Activated CD4-positive, alpha-beta T cell treated with anti-CD3 and anti-CD28 coated beads for 36 hours (primary cell): ENCODE data around the gene DIRAS3. TPM values are rescaled to one million over a fixed set of nuclear protein-coding genes. Genes with fewer than 3 reads are reported as not detected.
"Not testable (repeated sequence)": the region's sequence is repeated elsewhere in the genome, so short reads cannot be mapped to it uniquely, and the experiment has no call there.

ENCODE experiments used
- ATAC-seq: fragments of 200-7000 bp; cut with Tn5 transposase; one replicate; pipeline ENCODE4 v1.10.0; 2021; ENCODE audit warnings: mild to moderate bottlenecking, moderate library complexity
- CTCF ChIA-PET: fragments of 350-600 bp; sonication (Branson Sonifier 250); formaldehyde crosslinking; loops from one replicate; lab custom pipeline; 2021; ENCODE audit warnings: antibody characterized with exemption; lab: Charles Lee
- POLR2A ChIA-PET: fragments of 350-600 bp; sonication (Branson Sonifier 250); formaldehyde crosslinking; loops from one replicate; lab custom pipeline; 2021; ENCODE audit warnings: antibody characterized with exemption, inconsistent platforms; lab: Charles Lee
- DNase-seq: peaks from one replicate; pipeline ENCODE4 v3.0.0-alpha.2; 2020
- H3K27ac Mint-ChIP-seq: one replicate; pipeline ENCODE4 v1.8.0; 2021; ENCODE audit warnings: mixed read lengths
- H3K27me3 Mint-ChIP-seq: one replicate; pipeline ENCODE4 v1.8.0; 2021; ENCODE audit warnings: mixed read lengths
- H3K36me3 Mint-ChIP-seq: one replicate; pipeline ENCODE4 v1.8.0; 2021; ENCODE audit warnings: low read depth, mixed read lengths
- H3K4me1 Mint-ChIP-seq: one replicate; pipeline ENCODE4 v1.8.0; 2021; ENCODE audit warnings: mixed read lengths
- H3K4me3 Mint-ChIP-seq: one replicate; pipeline ENCODE4 v1.8.0; 2021; ENCODE audit warnings: mild to moderate bottlenecking, moderate library complexity, mixed read lengths
- H3K9me3 Mint-ChIP-seq: one replicate; pipeline ENCODE4 v1.8.0; 2021; ENCODE audit warnings: low read depth, mixed read lengths
- intact Hi-C, 2 experiments: fragments of 100-400 bp; cut with DNase I in 1 of 2; cut with micrococcal nuclease in 1 of 2; formaldehyde crosslinking; loops; one replicate each; pipeline versions ENCODE4 v1.14.2 to v1.15.1; 2022 to 2024; cut with DNase I, micrococcal nuclease
- total RNA-seq, 2 experiments: library from RNA; stranded (reverse); gene quantifications; one replicate each; pipeline ENCODE4 v1.2.3, GENCODE V29; 2021

Gene DIRAS3
- total RNA-seq, 2 experiments from 2014 or later = 0.16 TPM; not detected in 1

DNA sequence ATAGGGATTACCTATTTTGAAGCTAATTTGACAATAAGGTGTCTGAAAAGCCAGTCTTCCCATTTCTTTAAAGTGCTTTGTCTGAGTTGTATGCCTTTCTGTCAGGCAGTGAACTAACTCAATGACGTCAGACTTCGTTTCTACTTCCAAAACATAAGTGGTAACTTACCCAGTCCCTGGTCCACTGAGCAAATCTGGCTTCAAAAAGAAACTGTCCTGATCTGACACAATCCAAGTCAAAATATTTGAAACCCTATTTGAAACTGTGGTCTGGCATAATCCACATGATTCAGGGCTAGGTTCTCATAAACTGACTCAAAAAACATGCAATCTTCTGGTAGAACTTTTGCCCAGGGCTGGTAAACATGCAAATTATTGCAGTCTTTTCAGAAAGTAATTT is 34.0 kb downstream of the DIRAS3 start:
- no peaks in the 10 kb centered on the region for H3K9me3 Mint-ChIP-seq
- no peaks in the 10 kb centered on the region for H3K36me3 Mint-ChIP-seq
- no peak for ATAC-seq
- no peak for DNase-seq
- no peak overlapping the region for H3K4me3 Mint-ChIP-seq
- CTCF ChIA-PET = no interaction called here
- intact Hi-C loops = loop anchor here in 1 of 2 experiments (10.0 kb wide), 1 partner anchor 162 kb away; no protein-coding TSS in a partner anchor
- H3K27me3 Mint-ChIP-seq = peaks cover 3% of the 10 kb centered on the region
- H3K27ac Mint-ChIP-seq = no peak overlapping the region
- no peaks in the 10 kb centered on the region for H3K4me1 Mint-ChIP-seq
- POLR2A ChIA-PET = no interaction called here

DNA sequence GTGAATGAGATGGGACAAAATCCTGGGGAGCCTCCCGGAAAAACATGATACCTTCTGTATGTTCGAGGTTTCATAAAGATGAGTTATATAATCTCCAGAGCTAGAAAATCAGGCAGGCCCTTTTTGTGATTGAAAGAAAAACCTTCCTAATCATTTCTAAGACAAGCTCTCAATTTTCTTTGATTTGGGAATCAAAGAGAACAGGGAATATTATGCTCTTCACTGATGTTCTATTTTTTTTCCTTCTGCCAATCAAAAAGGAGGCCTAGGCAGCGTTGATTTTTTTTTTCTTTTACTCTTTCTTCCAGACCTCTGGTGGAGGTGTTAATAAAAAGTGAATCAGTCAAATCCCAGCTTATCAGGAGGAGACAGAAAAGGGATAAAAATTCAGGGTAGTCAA is 34.5 kb downstream of the DIRAS3 start:
- CTCF ChIA-PET = no interaction called here
- ATAC-seq (no peak), DNase-seq (no peak)
- H3K9me3 Mint-ChIP-seq = no peaks in the 10 kb centered on the region
- POLR2A ChIA-PET = interaction anchor here (0.7 kb wide), 1 partner anchor 151 kb away, joined by 4 read pairs; no protein-coding TSS in a partner anchor
- no peak overlapping the region for H3K4me3 Mint-ChIP-seq
- no peaks in the 10 kb centered on the region for H3K4me1 Mint-ChIP-seq
- intact Hi-C loops = loop anchor here in 1 of 2 experiments (10.0 kb wide), 1 partner anchor 161 kb away; no protein-coding TSS in a partner anchor
- no peak overlapping the region for H3K27ac Mint-ChIP-seq
- no peaks in the 10 kb centered on the region for H3K36me3 Mint-ChIP-seq
- peaks cover 3% of the 10 kb centered on the region for H3K27me3 Mint-ChIP-seq

DNA sequence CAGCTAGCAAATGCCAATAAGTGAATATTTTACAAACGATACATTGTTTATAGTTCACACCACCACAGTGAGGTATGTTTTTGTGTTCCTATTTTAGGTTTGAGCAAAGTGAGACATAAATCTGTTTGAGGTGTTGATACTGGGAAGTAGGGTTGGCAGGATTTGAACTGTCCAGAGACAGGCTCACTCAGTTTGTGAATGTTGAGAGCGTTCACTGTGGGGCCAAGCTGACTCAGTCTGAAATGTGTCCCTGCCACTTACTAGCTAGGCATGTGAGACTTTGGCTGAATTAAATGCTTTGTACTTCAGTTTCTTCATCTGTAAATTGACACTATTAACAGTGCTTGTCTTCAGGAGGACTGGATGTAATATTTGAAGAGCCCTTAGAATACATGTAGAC is 35.1 kb downstream of the DIRAS3 start:
- H3K27ac Mint-ChIP-seq = no peak overlapping the region
- CTCF ChIA-PET = no interaction called here
- peaks cover 3% of the 10 kb centered on the region for H3K27me3 Mint-ChIP-seq
- intact Hi-C loops = loop anchor here in 1 of 2 experiments (10.0 kb wide), 1 partner anchor 161 kb away; no protein-coding TSS in a partner anchor
- no peak for DNase-seq
- no peak overlapping the region for H3K4me3 Mint-ChIP-seq
- POLR2A ChIA-PET = interaction anchor here (0.7 kb wide), 1 partner anchor 151 kb away, joined by 4 read pairs; no protein-coding TSS in a partner anchor
- no peaks in the 10 kb centered on the region for H3K9me3 Mint-ChIP-seq
- no peaks in the 10 kb centered on the region for H3K36me3 Mint-ChIP-seq
- H3K4me1 Mint-ChIP-seq = no peaks in the 10 kb centered on the region
- no peak for ATAC-seq

DNA sequence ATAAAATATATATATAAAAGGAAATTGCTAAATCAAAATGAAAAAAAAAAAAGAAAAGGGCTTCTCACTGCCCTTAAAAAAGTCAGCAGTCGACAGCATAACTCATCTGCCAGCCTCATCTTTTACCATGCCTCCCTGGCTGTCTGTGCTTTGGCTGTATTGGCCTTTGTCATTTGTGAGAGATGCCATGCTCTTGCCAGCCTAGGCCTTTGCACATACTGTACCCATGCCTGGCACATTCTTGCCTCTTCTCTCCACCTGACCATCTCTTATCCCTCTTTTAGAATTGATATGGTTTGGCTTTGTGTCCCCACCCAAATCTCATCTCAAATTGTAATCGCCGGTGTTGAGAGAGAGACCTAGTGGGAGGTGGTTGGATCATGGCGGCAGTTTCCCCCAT is 37.1 kb downstream of the DIRAS3 start:
- Mint-ChIP-seq H3K27ac (no peak overlapping the region), H3K4me3 (no peak overlapping the region), H3K27me3 (peaks cover 3% of the 10 kb centered on the region), H3K4me1 (no peaks in the 10 kb centered on the region), H3K36me3 (no peaks in the 10 kb centered on the region), H3K9me3 (no peaks in the 10 kb centered on the region)
- ChIA-PET POLR2A (no interaction called here), CTCF (no interaction called here)
- ATAC-seq (no peak), DNase-seq (no peak)
- intact Hi-C loops = loop anchor here in 1 of 2 experiments (10.0 kb wide), 1 partner anchor 159 kb away; no protein-coding TSS in a partner anchor

- ATAC-seq (no peak), DNase-seq (no peak)
- ChIA-PET CTCF (no interaction called here), POLR2A (no interaction called here)
- Mint-ChIP-seq H3K27me3 (peaks cover 3% of the 10 kb centered on the region), H3K9me3 (no peaks in the 10 kb centered on the region), H3K4me1 (no peaks in the 10 kb centered on the region), H3K27ac (no peak overlapping the region), H3K4me3 (no peak overlapping the region), H3K36me3 (no peaks in the 10 kb centered on the region)
- intact Hi-C loops = loop anchor here in 1 of 2 experiments (10.0 kb wide), 1 partner anchor 157 kb away; no protein-coding TSS in a partner anchor
Measured at GRCh38 chr1:68011657-68012375, 38.6 kb downstream of the DIRAS3 start.

DNA sequence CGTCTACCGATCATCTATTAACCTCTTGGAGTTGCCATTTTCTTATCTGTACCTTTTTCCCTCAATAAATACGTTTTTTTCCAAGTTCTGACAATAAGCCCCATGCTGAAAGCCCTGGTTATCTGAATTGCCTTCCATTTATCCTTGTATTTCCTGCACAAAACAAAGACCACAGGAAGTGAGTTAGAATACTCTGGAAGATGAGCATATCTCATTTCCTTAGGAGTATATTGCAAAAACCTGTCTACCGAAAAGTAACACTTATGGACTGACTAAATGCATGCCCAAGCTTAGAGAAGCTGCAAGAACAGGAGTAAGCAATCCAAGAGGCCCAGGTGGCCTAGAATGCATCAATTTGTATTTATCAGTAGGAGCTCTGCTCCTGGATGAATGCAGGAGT is 39.9 kb downstream of the DIRAS3 start:
- CTCF ChIA-PET = interaction anchor here (1.0 kb wide), 1 partner anchor 245 kb away, joined by 3 read pairs; no protein-coding TSS in a partner anchor
- no peaks in the 10 kb centered on the region for H3K36me3 Mint-ChIP-seq

GRCh38 chr1:68010090-68010489 is 40.3 kb downstream of the DIRAS3 start:
- CTCF ChIA-PET = interaction anchor here (1.0 kb wide), 1 partner anchor 244 kb away, joined by 3 read pairs; no protein-coding TSS in a partner anchor
- POLR2A ChIA-PET = no interaction called here
- intact Hi-C loops = loop anchor here (1.0 to 10.0 kb wide), 2 partner anchors 155 to 160 kb away; no protein-coding TSS in a partner anchor

More for the DNA sequence above, 39.9 kb downstream of the DIRAS3 start:
- no peak overlapping the region for H3K4me3 Mint-ChIP-seq
- H3K4me1 Mint-ChIP-seq = no peaks in the 10 kb centered on the region
- ATAC-seq = no peak
- peaks cover 3% of the 10 kb centered on the region for H3K27me3 Mint-ChIP-seq
- DNase-seq = no peak
- POLR2A ChIA-PET = no interaction called here
- H3K27ac Mint-ChIP-seq = no peak overlapping the region
- H3K9me3 Mint-ChIP-seq = peaks cover 3% of the 10 kb centered on the region
- intact Hi-C loops = loop anchor here (1.0 to 10.0 kb wide), 2 partner anchors 156 to 160 kb away; no protein-coding TSS in a partner anchor

GRCh38 chr1:68003626-68004025 is 46.8 kb downstream of the DIRAS3 start:
- H3K4me1 Mint-ChIP-seq, DNase-seq, intact Hi-C loops: not testable (repeated sequence)

More at GRCh38 chr1:68010090-68010489, 40.3 kb downstream of the DIRAS3 start:
- Mint-ChIP-seq H3K36me3 (no peaks in the 10 kb centered on the region), H3K9me3 (peaks cover 3% of the 10 kb centered on the region), H3K27ac (no peak overlapping the region), H3K4me1 (no peaks in the 10 kb centered on the region), H3K27me3 (peaks cover 3% of the 10 kb centered on the region), H3K4me3 (no peak overlapping the region)
- no peak for DNase-seq
- ATAC-seq = no peak

DNA sequence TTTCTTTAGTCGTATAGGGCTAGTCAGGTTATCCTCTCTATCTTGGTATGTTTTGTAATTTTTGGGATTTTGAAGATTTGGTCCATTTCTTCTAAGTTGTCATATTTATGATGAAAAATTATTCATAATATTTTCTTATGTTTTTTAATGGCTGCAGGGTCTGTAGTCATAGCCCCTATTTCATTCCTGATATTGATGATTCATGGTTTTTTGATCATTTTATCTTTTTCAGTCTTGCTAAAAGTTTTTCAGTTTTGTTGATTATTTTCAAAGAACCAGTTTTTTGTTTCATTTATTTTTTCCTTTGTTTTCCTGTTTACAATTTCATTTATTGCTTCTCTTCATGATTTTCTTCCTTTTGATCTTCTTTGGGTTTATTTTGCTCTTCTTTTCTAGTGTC is 50.2 kb downstream of the DIRAS3 start:
- no peak overlapping the region for H3K4me3 Mint-ChIP-seq
- DNase-seq (no peak), ATAC-seq (no peak)
- POLR2A ChIA-PET = no interaction called here
- H3K4me1 Mint-ChIP-seq = no peaks in the 10 kb centered on the region
- H3K36me3 Mint-ChIP-seq = no peaks in the 10 kb centered on the region
- no peak overlapping the region for H3K27ac Mint-ChIP-seq
- CTCF ChIA-PET = no interaction called here
- H3K27me3 Mint-ChIP-seq = no peaks in the 10 kb centered on the region
- peaks cover 15% of the 10 kb centered on the region for H3K9me3 Mint-ChIP-seq
- intact Hi-C loops = no loop called here

More at GRCh38 chr1:68003626-68004025, 46.8 kb downstream of the DIRAS3 start:
- H3K27me3 Mint-ChIP-seq, H3K36me3 Mint-ChIP-seq, CTCF ChIA-PET, H3K27ac Mint-ChIP-seq, H3K4me3 Mint-ChIP-seq, ATAC-seq, POLR2A ChIA-PET: not testable (repeated sequence)
- H3K9me3 Mint-ChIP-seq = peaks cover 18% of the 10 kb centered on the region

DNA sequence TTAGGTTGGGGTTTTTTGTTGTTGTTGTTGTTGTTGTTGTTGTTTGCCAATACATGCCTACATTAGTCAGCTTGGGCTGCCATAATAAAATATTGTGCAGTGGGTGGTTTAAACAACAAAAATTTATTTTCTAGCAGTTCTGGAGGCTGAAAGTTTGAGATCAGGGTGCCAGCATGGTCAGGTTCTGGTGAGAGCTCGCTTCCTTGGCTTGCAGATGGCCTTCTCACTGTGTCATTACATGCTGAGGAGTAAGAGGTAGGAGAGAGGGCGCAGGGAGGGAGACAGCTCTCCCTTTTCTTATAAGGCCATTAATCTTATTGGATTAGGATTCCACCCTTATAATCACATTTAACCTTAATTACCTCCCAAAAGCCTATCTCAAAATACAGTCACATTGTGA is 52.7 kb downstream of the DIRAS3 start:
- peaks cover 19% of the 10 kb centered on the region for H3K9me3 Mint-ChIP-seq
- no peaks in the 10 kb centered on the region for H3K27me3 Mint-ChIP-seq
- no peaks in the 10 kb centered on the region for H3K36me3 Mint-ChIP-seq
- DNase-seq = no peak
- no peaks in the 10 kb centered on the region for H3K4me1 Mint-ChIP-seq
- ChIA-PET CTCF (no interaction called here), POLR2A (no interaction called here)
- intact Hi-C loops = no loop called here
- no peak for ATAC-seq
- no peak overlapping the region for H3K4me3 Mint-ChIP-seq
- no peak overlapping the region for H3K27ac Mint-ChIP-seq
